Activated CD4-positive, CD25-positive, alpha-beta regulatory T cell treated with anti-CD3 and anti-CD28 coated beads, Interleukin-2, amount 50 U/mL, for 72 hours (primary cell): ENCODE results near the gene GNG7.
"Not testable (repeated sequence)": the region's sequence is repeated elsewhere in the genome, so short reads cannot be mapped to it uniquely, and the experiment has no call there.

Experiments used
- DNase-seq: peaks from one replicate; pipeline ENCODE4 v3.0.0; 2021

GNG7 gene

DNA sequence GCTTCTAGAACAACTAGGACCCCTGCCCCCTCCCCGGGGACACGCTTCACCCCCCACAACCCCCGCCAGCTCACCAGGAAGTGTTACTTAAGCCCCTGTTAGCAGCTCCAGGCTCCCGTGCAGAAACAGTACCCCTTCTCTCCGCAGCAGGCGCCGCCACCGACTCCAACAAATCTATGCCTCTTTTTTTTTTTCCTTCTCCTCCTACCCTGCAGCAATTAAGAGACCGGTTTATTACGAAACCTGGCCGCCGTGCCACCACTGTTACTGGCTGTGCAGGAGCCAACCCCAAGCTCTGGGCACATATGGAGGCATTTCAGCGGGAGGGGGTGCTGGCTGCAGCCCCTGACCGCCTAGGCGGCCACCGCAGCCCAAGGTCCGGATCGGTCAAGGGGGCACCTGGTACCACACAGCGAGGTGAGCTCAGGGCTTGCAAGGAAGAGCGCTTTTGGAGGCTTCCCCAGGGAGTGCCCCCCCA lies 224.2 kb downstream of the GNG7 start:
- no peak for DNase-seq

GRCh38 chr19:2477732-2478191 lies 224.7 kb downstream of the GNG7 start:
- no peak for DNase-seq

DNA sequence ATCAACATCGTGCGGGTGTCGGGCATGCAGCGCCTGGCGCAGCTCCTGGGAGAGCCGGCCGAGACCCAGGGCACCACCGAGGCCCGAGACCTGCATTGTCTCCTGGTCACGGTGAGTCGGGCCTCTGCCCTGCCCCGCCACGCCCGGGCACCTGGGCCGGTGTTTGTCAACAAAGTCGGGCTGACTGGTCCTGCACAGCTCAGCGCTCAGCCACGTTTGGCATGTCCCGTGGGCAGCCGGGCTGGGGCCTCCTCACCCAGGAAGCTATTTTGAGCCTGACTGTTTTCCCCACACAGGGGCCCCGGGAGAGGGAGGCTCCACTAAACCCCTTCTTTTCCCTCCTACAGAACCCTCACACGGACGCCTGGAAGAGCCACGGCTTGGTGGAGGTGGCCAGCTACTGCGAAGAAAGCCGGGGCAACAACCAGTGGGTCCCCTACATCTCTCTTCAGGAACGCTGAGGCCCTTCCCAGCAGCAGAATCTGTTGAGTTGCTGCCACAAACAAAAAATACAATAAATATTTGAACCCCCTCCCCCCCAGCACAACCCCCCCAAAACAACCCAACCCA lies 225.3 kb downstream of the GNG7 start:
- DNase-seq = peak; percentile 52

DNA sequence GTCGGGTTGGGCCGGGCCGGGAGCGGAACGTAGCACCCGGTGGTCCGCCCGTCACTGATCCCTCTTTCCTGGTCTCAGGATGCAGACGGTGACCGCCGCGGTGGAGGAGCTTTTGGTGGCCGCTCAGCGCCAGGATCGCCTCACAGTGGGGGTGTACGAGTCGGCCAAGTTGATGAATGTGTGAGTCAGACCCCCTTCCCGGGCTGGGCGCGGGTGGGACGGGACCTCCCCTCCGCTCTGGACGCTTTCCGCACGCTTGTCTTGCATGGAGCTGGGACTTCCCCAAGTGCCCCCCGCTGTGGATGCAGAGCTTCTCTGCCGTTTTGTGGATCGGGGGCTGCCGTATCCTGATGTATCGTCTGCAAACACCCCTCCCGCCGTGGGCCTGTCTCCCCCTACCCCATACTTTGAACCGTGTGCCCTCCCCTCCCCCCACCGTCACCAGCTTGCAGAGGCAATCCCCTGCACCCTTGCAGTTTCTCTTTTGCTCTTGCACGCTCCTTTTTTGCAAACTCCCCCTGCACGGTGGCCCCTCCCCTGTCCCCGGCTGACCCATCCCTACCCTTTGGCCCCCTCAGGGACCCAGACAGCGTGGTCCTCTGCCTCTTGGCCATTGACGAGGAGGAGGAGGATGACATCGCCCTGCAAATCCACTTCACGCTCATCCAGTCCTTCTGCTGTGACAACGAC lies 225.9 kb downstream of the GNG7 start:
- peak; percentile 78 for DNase-seq

DNA sequence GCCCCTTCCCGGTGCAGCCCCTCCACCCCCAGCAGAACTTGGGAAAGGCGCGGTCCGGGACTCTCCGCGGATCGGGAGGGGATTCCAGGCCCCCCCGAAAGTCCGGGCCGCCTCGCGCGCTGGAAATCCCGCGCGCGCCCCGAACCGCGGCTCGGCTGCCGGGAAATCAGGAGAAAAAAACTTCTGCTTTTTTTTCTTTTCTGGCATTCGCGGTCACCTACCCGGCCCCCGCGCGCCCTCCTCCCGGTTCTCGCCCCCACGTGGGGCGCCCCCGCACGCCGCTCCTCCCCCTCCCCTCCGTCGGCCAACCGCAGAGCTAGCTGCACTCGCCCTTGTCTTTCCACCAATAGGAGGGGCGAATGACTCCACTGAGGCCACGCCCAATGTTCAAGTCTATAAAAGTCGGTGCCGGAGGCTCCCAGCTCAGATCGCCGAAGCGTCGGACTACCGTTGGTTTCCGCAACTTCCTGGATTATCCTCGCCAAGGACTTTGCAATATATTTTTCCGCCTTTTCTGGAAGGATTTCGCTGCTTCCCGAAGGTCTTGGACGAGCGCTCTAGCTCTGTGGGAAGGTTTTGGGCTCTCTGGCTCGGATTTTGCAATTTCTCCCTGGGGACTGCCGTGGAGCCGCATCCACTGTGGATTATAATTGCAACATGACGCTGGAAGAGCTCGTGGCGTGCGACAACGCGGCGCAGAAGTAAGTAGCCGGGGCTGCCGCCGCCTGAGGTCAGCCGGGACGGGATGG lies 226.6 kb downstream of the GNG7 start, which contains the start of gene GADD45B:
GADD45B (plus strand) TSS at position 426 of the 749 bp plus-strand sequence; CDS start at position 658, 232 bp downstream.
- peak; percentile 96 for DNase-seq

DNA sequence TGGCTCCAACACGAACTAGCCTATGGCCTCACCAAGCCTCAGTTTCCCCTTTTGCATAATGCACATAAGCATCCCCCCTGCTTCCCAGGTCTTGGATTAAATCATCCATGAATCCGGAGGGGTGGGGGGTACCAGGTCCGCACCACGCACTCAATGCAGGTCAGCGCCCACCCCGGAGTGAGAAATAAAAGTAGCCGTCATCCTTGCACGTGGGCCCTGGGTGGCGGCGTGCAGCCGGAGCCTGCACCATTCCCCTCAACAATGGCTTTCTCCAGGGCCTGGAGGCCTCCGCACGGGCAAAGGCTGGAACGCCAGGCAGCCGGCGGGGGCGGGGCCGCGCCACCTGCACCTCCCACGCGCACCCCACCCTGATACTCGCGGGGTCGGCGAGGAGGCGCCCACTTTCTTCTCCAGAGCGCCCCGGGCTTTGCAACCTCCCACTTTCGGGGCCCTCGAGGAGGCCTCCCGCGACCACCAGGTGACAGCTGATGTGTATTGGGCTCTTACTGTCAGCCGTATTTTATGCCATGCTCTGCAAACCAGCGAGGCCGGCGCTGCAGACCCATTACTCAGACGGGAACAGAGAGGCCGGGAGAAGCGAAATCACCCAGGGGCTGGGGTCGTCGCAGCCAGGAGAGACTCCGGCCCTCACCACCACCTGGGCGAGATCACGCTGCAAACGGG lies 227.3 kb downstream of the GNG7 start:
- peak; percentile 65 for DNase-seq

- DNase-seq = peak; percentile 91
Observed at GRCh38 chr19:2474232-2475017, 228.1 kb downstream of the GNG7 start.

DNA sequence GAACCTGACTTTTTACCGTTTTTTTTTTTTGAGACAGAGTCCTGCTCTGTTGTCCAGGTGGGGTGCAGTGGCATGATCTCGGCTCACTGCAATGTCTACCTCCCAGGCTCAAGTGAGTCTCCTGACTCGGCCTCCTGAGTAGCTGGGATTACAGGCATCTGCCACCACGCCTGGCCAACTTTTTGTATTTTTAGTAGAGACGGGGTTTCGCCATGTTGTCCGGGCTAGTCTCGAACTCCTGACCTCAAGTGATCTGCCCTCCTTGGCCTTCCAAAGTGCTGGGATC lies 232.6 kb downstream of the GNG7 start:
- not testable (repeated sequence) for DNase-seq

DNA sequence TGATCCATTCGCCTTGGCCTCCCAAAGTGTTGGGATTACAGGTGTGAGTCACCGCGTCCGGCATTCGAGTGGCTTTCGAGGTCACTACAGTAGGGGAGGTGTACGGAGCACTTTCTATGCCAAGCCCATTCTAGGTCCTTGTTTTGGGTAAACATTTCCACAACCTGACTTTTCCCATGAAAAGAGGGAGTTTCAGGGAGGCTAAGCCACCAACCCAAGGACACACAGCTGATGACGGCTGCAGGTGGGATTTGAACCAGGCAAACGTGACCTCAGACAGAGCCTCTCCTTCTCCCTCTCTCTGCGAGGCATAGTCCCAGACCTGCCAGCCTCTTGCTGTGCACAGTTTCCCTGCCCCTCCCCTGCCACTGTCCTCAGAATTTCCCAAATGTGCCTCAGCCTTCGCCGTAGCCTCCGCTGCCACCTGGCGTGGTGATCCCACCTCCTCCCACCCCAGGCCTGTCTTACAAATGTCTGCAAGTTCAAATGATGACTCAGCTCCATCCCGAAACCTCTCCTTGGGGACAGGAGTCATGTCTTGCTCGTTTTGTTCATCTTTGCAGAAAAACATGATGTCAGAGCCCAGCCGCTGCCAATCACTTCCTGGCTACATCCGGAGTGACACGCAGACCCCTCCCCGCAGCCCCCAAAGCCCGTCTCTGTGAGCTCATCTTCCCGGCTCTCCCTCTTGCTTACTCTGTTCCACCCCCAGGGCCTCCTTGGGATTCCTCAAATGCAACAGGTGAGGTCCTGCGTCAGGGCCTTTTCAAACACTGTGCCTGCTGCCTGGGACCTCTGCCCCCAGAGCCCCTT lies 233.2 kb downstream of the GNG7 start:
- no peak for DNase-seq

DNA sequence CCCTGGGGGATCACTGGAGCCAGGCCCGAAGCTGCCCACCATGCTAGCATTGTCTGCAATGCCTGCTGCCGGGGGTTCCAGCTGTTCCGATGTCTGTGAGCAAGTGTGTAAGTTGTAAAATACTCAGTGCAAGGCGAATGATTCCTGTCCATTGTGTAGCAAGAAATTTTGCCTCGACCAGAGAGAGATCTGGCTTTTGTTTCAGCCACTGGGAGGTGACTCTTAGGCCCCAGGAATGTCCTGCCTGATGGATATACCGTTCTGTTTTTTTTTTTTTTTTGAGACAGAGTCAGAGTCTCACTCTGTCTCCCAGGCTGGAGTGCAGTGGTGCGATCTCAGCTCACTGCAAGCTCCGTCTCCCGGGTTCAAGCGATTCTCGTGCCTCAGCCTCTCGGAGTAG lies 233.9 kb downstream of the GNG7 start:
- DNase-seq = no peak

DNA sequence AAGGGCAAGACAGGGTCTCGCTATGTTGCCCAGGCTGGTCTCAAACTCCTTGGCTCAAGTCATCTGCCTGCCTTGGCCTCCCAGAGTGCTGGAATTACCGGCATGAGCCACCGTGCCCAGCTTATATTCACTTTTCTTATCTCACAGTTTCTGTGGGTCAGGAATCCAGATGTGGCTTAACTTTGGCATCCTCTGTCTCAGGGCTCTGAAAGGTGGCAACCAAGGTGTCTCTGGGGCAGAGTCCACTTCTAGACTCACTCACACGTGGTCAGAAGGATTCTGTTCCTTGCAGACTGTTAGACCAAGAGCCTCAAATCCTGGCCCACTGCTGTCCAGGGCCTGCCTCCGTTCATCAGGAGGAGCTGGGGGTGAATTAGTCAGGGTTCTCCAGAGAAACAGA lies 238.1 kb downstream of the GNG7 start:
- DNase-seq = no peak

DNA sequence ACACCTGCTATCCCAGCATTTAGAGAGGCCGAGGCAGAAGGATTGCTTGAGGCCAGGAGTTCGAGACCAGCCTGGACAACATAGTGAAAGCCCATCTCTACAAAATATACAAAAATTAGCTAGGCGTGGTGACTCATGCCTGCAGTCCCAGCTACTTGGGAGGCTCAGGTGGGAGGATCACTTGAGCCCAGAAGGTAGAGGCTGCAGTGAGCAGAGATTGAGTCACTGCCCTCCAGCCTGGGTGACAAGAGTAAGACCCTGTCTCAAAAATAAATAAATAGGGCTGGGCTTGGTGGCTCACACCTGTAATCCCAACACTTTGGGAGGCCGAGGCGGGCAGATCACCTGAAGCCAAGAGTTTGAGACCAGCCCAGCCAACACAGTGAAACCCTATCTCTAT lies 238.8 kb downstream of the GNG7 start:
- not testable (repeated sequence) for DNase-seq

DNA sequence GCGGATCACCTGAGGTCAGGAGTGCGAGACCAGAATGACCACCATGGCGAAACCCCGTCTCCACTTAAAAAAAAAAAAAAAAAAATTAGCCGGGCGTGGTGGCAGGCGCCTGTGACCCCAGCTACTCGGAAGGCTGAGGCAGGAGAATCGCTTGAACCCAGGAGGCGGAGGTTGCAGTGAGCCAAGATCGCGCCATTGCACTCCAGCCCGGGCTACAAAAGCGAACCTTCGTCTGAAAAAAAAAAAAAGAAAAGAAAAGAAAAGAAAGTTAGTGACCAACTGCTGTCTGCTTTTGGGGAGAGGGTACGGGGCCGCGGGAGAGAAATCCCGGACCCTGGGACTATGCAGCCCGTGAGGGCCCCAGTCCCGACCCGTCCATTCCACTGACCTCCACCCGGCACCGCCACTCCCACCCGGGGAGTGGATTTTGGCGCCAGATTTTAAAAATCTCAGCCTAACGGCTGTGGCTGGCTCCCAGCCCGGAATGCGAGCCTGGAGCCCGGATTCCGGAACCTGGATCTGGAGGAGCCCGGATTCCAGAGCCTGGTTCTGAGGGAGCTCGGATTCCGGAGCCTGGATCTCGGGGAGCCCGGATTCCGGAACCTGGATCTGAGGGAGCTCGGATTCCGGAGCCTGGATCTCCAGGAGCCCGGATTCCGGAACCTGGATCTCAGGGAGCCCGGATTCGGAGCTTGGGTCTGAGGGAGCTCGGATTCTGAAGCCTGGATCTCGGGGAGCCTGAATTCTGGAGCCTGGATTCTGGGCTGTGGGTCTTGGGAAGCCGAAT lies 239.7 kb downstream of the GNG7 start:
- DNase-seq = no peak

DNA sequence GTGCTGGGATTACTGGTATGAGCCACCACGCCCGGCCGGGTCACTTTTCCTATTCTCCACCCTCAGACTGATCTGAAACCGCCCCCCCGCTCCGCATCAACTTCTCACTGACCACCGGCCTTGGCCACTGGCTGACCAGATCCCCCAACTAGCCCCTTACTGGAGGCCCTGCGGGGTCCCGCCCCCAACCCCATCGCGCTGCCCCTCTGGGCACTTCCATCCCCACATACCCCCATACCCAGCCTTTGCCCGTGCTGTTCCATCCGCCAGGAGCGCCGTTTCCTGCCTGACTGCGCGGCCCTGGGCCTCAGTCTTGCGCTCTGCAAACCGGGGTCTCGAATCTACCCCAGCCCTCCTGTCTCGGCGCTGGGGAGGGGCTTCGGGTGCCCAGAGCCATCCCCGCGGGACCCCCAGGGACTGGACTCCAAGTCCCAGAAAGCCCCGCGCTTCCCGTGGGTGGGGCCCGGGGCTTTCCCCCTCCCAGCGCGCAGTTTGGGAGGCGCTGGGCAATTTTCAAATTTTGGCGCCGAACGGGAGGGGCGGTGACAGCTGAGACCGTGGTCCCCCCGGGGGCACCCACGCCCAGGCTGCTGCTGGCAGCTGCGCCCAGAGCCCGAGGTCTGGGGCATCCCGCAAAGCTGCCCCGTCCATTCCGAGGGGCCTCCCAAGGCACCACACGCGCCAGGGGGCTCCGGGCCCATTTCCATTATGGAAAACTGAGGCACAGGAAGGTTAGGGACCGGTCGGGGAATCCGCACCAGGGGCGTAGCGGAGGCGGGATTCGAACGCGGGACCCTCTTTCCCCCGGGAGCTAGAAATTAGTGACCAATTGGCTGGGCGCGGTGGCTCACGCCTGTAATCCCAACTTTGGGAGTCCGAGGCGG lies 240.5 kb downstream of the GNG7 start:
- DNase-seq = peak; percentile 65
